LHCN-M2 (cell line): ENCODE data around the gene LSP1. TPM values are rescaled to one million over a fixed set of nuclear protein-coding genes. Genes with fewer than 3 reads are reported as not detected.
A peak's percentile ranks its signal among the peaks of the same experiment; 100 is the strongest.

Experiments used
- DNase-seq: peaks from one replicate; pipeline ENCODE4 v3.0.0-alpha.2; 2012; ENCODE audit warnings: low read depth
- total RNA-seq: library from RNA; depleted of rRNA; stranded (reverse); fragments of >200 nt; gene quantifications from 2 replicates; pipeline ENCODE4 v1.2.3, GENCODE V29; 2014

The LSP1 gene
- total RNA-seq, 1 experiment from 2014 or later: 311 TPM

- DNase-seq: no peak
Measured at GRCh38 chr11:1836011-1836945, 16.6 kb upstream of the LSP1 start.

- DNase-seq: peak; percentile 55
Measured at GRCh38 chr11:1837171-1838076, 15.5 kb upstream of the LSP1 start.

- no peak for DNase-seq
Measured at GRCh38 chr11:1838077-1838425, 14.8 kb upstream of the LSP1 start.

- DNase-seq: no peak
Measured at GRCh38 chr11:1838426-1839144, 14.3 kb upstream of the LSP1 start, which contains the start of gene TNNI2. TNNI2 (plus strand) TSS chr11:1838981; CDS start chr11:1839697, 716 bp downstream.

- no peak for DNase-seq
Measured at GRCh38 chr11:1839204-1839923, 13.5 kb upstream of the LSP1 start.

GRCh38 chr11:1839924-1840779, 12.7 kb upstream of the LSP1 start:
- no peak for DNase-seq

- no peak for DNase-seq
Measured at GRCh38 chr11:1840780-1841480, 12.0 kb upstream of the LSP1 start.

- no peak for DNase-seq
Measured at GRCh38 chr11:1841511-1842148, 11.3 kb upstream of the LSP1 start.

GRCh38 chr11:1842149-1843097, 10.5 kb upstream of the LSP1 start:
- DNase-seq: no peak

- no peak for DNase-seq
Measured at GRCh38 chr11:1843098-1843473, 9.8 kb upstream of the LSP1 start.

GRCh38 chr11:1843796-1844195, 9.1 kb upstream of the LSP1 start:
- no peak for DNase-seq

GRCh38 chr11:1844221-1845094, 8.4 kb upstream of the LSP1 start:
- no peak for DNase-seq

GRCh38 chr11:1845095-1845429, 7.8 kb upstream of the LSP1 start:
- no peak for DNase-seq

GRCh38 chr11:1845561-1846452, 7.1 kb upstream of the LSP1 start:
- no peak for DNase-seq

- DNase-seq: no peak
Measured at GRCh38 chr11:1846453-1846932, 6.4 kb upstream of the LSP1 start.
